HepG2 (cell line): Measurements from ENCODE around the gene NOX3. TPM values are rescaled to one million over a fixed set of nuclear protein-coding genes. Genes with fewer than 3 reads are reported as not detected.
A peak's percentile ranks its signal among the peaks of the same experiment; 100 is the strongest.

ENCODE experiments used
- AFF4 ChIP-seq: sonication (generic); formaldehyde crosslinking; IDR thresholded peaks from 2 replicates; pipeline ENCODE4 v1.4.0; 2020; ENCODE audit warnings: missing genetic modification reagents
- JUNB ChIP-seq: sonication (generic); formaldehyde crosslinking; IDR thresholded peaks from 2 replicates; pipeline ENCODE4 v1.8.0; 2022; ENCODE audit warnings: missing genetic modification reagents, mild to moderate bottlenecking, borderline replicate concordance
- LRRFIP1 ChIP-seq: sonication (generic); formaldehyde crosslinking; conservative IDR thresholded peaks from 2 replicates; pipeline ENCODE4 v1.4.0; 2020; ENCODE audit warnings: missing genetic modification reagents
- PHF8 ChIP-seq: sonication (generic); formaldehyde crosslinking; IDR thresholded peaks from 2 replicates; pipeline ENCODE4 v1.5.0; 2020; ENCODE audit warnings: missing genetic modification reagents
- STAT5B ChIP-seq: sonication (generic); formaldehyde crosslinking; IDR thresholded peaks from 2 replicates; pipeline ENCODE4 v1.4.0; 2020; ENCODE audit warnings: missing genetic modification reagents
- UBTF ChIP-seq: sonication (generic); formaldehyde crosslinking; IDR thresholded peaks from 2 replicates; pipeline ENCODE4 v1.4.0; 2020; ENCODE audit warnings: mild to moderate bottlenecking, missing genetic modification reagents
- ZIK1 ChIP-seq: sonication (generic); formaldehyde crosslinking; IDR thresholded peaks from 2 replicates; pipeline ENCODE4 v1.5.0; 2020; ENCODE audit warnings: mild to moderate bottlenecking, low read depth, missing genetic modification reagents, borderline replicate concordance
- ZNF276 ChIP-seq: sonication (generic); formaldehyde crosslinking; IDR thresholded peaks from 2 replicates; pipeline ENCODE4 v1.4.0; 2020; ENCODE audit warnings: mild to moderate bottlenecking, low read depth, missing genetic modification reagents
- ZNF280D ChIP-seq: sonication (generic); formaldehyde crosslinking; IDR thresholded peaks from 2 replicates; pipeline ENCODE4 v1.5.1; 2020; ENCODE audit warnings: mild to moderate bottlenecking, missing genetic modification reagents
- ZNF281 ChIP-seq: sonication (generic); formaldehyde crosslinking; IDR thresholded peaks from 2 replicates; pipeline ENCODE4 v1.4.0; 2020; ENCODE audit warnings: missing genetic modification reagents, borderline replicate concordance
- polyA plus RNA-seq, 8 experiments: library from polyadenylated mRNA; depleted of rRNA in 3 of 8; stranded (reverse) in 7 of 8; unstranded in 1 of 8; fragments of >200 nt; fragmentation: Illumina TruSeq in 4 of 8; extraction: Trizol in 4 of 8; gene quantifications; 2 replicates each; pipeline versions ENCODE4 v1.2.1 to v1.2.3, GENCODE V29; 2011 to 2016; ENCODE audit warnings: low read depth in 4 of 8, missing spikeins in 1 of 8, mixed read lengths in 1 of 8; ENCODE audit not compliant: insufficient read depth in 1 of 8
- total RNA-seq, 5 experiments: library from RNA; depleted of rRNA; stranded (reverse); fragments of >200 nt; fragmentation: Illumina TruSeq; extraction: Trizol; gene quantifications; 2 replicates each; pipeline ENCODE4 v1.2.3, GENCODE V29; 2016; ENCODE audit warnings: low read depth in 1 of 5

Gene NOX3
- total and polyA plus RNA-seq, 2 of the 13 experiments (the other 11 are each of a cell fraction or from before 2014, with no cell fraction given), result 0.09 to 0.18 TPM

GRCh38 chr6:155399062-155399744 is 56.4 kb downstream of the NOX3 start (continued):
- TF ChIP-seq LRRFIP1 (CRISPR knock-in tag) (peak; percentile 73; the same call in 1 of the 2 replicates), UBTF (peak; percentile 85), PHF8 (CRISPR knock-in tag) (peak; percentile 48; the same call in 1 of the 2 replicates), AFF4 (CRISPR knock-in tag) (peak; percentile 99), ZIK1 (CRISPR knock-in tag) (no peak), STAT5B (peak; percentile 99), ZNF276 (peak; percentile 93), ZNF281 (peak; percentile 82), ZNF280D (CRISPR knock-in tag) (peak; percentile 95), JUNB (CRISPR knock-in tag) (peak; percentile 9; the same call in 1 of the 2 replicates)
